ENCODE measurements around the gene LEMD2. TPM values are rescaled to one million over a fixed set of nuclear protein-coding genes. Genes with fewer than 3 reads are reported as not detected.

LEMD2 gene
- total RNA-seq: 47.1 TPM

DNA sequence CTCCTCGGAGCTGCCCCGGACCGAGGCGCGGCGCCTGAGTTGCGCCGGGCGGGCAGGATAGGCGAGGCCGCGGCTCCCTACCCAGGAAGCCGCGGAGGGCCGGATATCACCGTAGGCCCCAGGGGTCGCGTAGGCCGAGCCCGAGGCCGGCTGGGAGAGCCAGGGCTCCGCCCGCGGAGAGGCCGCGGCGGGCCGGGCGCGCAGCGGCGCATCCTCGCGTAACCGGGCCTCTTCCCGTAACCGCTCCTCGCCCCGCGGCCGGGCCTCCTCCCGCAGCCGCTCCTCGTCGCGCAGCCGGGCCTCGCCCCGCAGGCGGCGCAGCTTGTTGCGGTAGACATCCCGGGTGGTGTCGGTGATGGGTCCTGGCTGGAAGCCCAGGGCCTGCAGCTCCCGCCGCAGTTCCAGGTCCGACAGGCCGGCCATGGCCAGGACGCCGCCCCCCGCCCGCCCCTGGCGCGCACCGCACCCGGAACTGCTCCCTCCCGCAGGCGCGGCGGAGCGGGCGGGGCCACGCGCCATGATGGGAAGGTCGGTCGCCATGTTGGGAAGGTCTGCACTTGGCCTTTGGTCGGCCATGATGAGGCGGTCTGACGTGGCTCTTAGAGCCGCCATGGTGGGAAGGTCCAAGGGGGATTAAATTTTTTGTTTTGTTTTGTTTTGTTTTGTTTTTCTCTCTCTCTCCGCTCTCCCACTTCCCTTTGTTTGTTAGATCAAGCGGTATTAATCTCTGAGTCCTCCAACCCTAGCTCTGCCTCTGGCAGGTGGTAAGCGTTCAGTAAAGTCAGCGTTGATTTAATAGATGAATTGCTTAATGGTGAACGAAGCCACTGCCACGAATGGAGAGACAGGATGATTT lies at the start of gene LEMD2:
Gene LEMD2 (minus strand): TSS at position 437 of the 856 bp plus-strand sequence. CDS start 14 bp downstream, at position 423.

DNA sequence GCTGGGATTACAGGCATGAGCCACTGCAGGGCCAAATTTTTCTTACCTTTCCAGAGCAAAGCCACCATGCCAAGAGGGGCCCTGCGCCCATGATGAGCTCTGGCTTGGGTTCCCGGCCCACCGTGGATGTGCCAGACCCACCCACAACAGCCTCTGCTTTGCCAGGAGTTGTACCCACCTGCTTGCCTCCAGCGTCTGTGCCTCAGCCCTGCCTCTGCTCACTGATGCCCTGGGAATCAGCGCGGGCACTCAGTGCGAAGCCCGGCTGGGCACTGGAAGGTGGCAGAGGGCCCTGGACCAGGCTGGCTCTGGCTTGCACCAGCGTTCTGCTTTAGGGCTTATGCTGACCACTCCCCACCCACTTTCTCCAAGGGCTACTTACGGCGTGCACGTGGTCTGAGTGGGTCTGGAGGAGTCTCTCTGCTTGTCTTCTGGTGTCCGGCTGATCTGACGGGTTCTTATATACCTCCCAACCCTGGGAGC lies 14.7 kb upstream of the LEMD2 start, which contains the start of gene MLN:
Gene MLN (minus strand): TSS at position 433 of the 483 bp plus-strand sequence. CDS start 2,840 bp downstream, outside the sequence.

DNA sequence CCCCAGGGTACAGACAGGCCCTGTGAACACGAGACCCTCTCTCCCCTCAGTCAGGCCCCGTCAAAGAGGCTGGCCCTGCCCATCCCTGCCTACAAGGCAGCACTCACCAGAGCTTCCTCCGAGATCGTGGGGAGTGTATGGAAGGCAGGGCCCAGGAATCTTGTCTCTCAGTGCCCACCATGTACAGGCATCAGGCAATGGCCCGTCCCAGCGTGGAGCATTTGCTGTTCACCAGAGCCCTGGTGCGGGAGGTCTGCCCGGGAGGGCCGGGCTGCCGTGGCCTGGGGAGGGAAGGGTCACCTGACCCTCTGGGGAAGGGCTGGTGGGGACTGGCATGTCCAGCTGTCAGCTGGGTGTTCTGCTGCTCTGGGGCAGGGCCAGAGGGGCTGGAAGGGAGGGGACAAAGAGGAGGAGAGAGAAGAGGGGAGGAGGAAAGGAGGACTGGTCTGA lies 42.3 kb downstream of the LEMD2 start, which contains the start of gene IP6K3:
Gene IP6K3 (minus strand): TSS at position 255 of the 450 bp plus-strand sequence. CDS start 11,429 bp downstream, outside the sequence.

Other genes starting within 250 kb of the LEMD2 start
- gene BAK1, start 208.9 kb downstream of the LEMD2 start, total RNA-seq: 18.8 TPM
- gene ITPR3, start 167.8 kb downstream of the LEMD2 start, total RNA-seq: 13.8 TPM
- gene UQCC2, start 77.4 kb downstream of the LEMD2 start, total RNA-seq: 15.5 TPM
- gene IP6K3, start 42.2 kb downstream of the LEMD2 start, total RNA-seq: 11.6 TPM
- gene MLN, start 14.9 kb upstream of the LEMD2 start, total RNA-seq: 0.53 TPM

Data from metanephros (tissue), 1 donor.